ENCODE data around the gene LRIG2.

Gene LRIG2

GRCh38 chr1:113086541-113086940, 13.5 kb downstream of the LRIG2 start:
- TF ChIP-seq CTCF (IDR thresholded peaks at IDR 0.05), result no peak

- no peak for TF ChIP-seq CTCF (IDR thresholded peaks at IDR 0.05)
Observed at GRCh38 chr1:113088972-113089371, 16.0 kb downstream of the LRIG2 start.

- TF ChIP-seq CTCF (IDR thresholded peaks at IDR 0.05), result no peak
Observed at GRCh38 chr1:113090051-113090450, 17.1 kb downstream of the LRIG2 start.

GRCh38 chr1:113091988-113092594, 19.1 kb downstream of the LRIG2 start:
- no peak for TF ChIP-seq CTCF (IDR thresholded peaks at IDR 0.05)

- no peak for TF ChIP-seq CTCF (IDR thresholded peaks at IDR 0.05)
Observed at GRCh38 chr1:113094506-113094905, 21.5 kb downstream of the LRIG2 start.

GRCh38 chr1:113095790-113096455, 22.9 kb downstream of the LRIG2 start:
- no peak for TF ChIP-seq CTCF (IDR thresholded peaks at IDR 0.05)

GRCh38 chr1:113096493-113096892, 23.5 kb downstream of the LRIG2 start:
- no peak for TF ChIP-seq CTCF (IDR thresholded peaks at IDR 0.05)

Data from LNCAP (cell line).